ENCODE measurements around the gene MAIP1. TPM values are rescaled to one million over a fixed set of nuclear protein-coding genes. Genes with fewer than 3 reads are reported as not detected.

MAIP1 gene
- total RNA-seq, 1 experiment from 2014 or later = 29.3 TPM

GRCh38 chr2:199982126-199982843 lies 26.9 kb downstream of the MAIP1 start:
- H3K4me1 Mint-ChIP-seq = peaks cover 57% of the 10 kb centered on the region
- H3K9me3 Mint-ChIP-seq = no peaks in the 10 kb centered on the region
- no peaks in the 10 kb centered on the region for H3K27me3 Mint-ChIP-seq (ENCODE audit: low read depth)
- POLR2A ChIA-PET = no interaction called here
- ATAC-seq (no peak), DNase-seq (ENCODE audit: low spot score) (no peak)
- no peak overlapping the region for H3K4me3 Mint-ChIP-seq
- CTCF ChIA-PET = interaction anchor here (1.4 to 2.5 kb wide), 2 partner anchors 499 to 501 kb away, joined by 4 to 9 read pairs; no protein-coding TSS in a partner anchor
- H3K27ac Mint-ChIP-seq = peak overlapping the region; percentile 31
- 0 out of 2 replicates have a peak, but pooled peaks cover 4% of the 10 kb centered on the region for H3K36me3 Mint-ChIP-seq
- TF ChIP-seq ZNF532 (CRISPR knock-in tag; IDR thresholded peaks at IDR 0.05; ENCODE audit: borderline replicate concordance) (no peak), JAZF1 (CRISPR knock-in tag; IDR thresholded peaks at IDR 0.05) (no peak), FOXJ3 (CRISPR knock-in tag; IDR thresholded peaks at IDR 0.05; ENCODE audit: borderline replicate concordance) (no peak), PRRX2 (CRISPR knock-in tag; IDR thresholded peaks at IDR 0.05) (no peak), EMX1 (CRISPR knock-in tag; IDR thresholded peaks at IDR 0.05) (no peak), SMAD3 (CRISPR knock-in tag; IDR thresholded peaks at IDR 0.05; ENCODE audit: borderline replicate concordance) (no peak), FOXK1 (CRISPR knock-in tag; IDR thresholded peaks at IDR 0.05) (no peak), CBFB (CRISPR knock-in tag; IDR thresholded peaks at IDR 0.05; ENCODE audit: low read depth) (no peak), JUN (CRISPR knock-in tag; IDR thresholded peaks at IDR 0.05) (no peak)
- TF ChIP-seq, protein P1, sequence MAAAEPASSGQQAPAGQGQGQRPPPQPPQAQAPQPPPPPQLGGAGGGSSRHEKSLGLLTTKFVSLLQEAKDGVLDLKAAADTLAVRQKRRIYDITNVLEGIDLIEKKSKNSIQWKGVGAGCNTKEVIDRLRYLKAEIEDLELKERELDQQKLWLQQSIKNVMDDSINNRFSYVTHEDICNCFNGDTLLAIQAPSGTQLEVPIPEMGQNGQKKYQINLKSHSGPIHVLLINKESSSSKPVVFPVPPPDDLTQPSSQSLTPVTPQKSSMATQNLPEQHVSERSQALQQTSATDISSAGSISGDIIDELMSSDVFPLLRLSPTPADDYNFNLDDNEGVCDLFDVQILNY (CRISPR knock-in tag; IDR thresholded peaks at IDR 0.05) = no peak
- TF ChIP-seq, protein P2, sequence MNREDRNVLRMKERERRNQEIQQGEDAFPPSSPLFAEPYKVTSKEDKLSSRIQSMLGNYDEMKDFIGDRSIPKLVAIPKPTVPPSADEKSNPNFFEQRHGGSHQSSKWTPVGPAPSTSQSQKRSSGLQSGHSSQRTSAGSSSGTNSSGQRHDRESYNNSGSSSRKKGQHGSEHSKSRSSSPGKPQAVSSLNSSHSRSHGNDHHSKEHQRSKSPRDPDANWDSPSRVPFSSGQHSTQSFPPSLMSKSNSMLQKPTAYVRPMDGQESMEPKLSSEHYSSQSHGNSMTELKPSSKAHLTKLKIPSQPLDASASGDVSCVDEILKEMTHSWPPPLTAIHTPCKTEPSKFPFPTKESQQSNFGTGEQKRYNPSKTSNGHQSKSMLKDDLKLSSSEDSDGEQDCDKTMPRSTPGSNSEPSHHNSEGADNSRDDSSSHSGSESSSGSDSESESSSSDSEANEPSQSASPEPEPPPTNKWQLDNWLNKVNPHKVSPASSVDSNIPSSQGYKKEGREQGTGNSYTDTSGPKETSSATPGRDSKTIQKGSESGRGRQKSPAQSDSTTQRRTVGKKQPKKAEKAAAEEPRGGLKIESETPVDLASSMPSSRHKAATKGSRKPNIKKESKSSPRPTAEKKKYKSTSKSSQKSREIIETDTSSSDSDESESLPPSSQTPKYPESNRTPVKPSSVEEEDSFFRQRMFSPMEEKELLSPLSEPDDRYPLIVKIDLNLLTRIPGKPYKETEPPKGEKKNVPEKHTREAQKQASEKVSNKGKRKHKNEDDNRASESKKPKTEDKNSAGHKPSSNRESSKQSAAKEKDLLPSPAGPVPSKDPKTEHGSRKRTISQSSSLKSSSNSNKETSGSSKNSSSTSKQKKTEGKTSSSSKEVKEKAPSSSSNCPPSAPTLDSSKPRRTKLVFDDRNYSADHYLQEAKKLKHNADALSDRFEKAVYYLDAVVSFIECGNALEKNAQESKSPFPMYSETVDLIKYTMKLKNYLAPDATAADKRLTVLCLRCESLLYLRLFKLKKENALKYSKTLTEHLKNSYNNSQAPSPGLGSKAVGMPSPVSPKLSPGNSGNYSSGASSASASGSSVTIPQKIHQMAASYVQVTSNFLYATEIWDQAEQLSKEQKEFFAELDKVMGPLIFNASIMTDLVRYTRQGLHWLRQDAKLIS (CRISPR knock-in tag; IDR thresholded peaks at IDR 0.05; ENCODE audit: borderline replicate concordance) = no peak
- TF ChIP-seq, protein P3, sequence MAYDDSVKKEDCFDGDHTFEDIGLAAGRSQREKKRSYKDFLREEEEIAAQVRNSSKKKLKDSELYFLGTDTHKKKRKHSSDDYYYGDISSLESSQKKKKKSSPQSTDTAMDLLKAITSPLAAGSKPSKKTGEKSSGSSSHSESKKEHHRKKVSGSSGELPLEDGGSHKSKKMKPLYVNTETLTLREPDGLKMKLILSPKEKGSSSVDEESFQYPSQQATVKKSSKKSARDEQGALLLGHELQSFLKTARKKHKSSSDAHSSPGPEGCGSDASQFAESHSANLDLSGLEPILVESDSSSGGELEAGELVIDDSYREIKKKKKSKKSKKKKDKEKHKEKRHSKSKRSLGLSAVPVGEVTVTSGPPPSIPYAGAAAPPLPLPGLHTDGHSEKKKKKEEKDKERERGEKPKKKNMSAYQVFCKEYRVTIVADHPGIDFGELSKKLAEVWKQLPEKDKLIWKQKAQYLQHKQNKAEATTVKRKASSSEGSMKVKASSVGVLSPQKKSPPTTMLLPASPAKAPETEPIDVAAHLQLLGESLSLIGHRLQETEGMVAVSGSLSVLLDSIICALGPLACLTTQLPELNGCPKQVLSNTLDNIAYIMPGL (CRISPR knock-in tag; IDR thresholded peaks at IDR 0.05) = no peak
- TF ChIP-seq, protein P4, sequence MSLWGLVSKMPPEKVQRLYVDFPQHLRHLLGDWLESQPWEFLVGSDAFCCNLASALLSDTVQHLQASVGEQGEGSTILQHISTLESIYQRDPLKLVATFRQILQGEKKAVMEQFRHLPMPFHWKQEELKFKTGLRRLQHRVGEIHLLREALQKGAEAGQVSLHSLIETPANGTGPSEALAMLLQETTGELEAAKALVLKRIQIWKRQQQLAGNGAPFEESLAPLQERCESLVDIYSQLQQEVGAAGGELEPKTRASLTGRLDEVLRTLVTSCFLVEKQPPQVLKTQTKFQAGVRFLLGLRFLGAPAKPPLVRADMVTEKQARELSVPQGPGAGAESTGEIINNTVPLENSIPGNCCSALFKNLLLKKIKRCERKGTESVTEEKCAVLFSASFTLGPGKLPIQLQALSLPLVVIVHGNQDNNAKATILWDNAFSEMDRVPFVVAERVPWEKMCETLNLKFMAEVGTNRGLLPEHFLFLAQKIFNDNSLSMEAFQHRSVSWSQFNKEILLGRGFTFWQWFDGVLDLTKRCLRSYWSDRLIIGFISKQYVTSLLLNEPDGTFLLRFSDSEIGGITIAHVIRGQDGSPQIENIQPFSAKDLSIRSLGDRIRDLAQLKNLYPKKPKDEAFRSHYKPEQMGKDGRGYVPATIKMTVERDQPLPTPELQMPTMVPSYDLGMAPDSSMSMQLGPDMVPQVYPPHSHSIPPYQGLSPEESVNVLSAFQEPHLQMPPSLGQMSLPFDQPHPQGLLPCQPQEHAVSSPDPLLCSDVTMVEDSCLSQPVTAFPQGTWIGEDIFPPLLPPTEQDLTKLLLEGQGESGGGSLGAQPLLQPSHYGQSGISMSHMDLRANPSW (CRISPR knock-in tag; conservative IDR thresholded peaks at IDR 0.05; ENCODE audit: low read depth) = no peak
- TF ChIP-seq, protein P5, sequence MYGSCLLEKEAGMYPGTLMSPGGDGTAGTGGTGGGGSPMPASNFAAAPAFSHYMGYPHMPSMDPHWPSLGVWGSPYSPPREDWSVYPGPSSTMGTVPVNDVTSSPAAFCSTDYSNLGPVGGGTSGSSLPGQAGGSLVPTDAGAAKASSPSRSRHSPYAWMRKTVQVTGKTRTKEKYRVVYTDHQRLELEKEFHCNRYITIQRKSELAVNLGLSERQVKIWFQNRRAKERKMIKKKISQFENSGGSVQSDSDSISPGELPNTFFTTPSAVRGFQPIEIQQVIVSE (CRISPR knock-in tag; IDR thresholded peaks at IDR 0.05; ENCODE audit: borderline replicate concordance) = no peak

Measured in WTC11 (cell line).